NCI-H510A treated with DMSO at 0.1 percent for 48 hours (cell line): ENCODE measurements around the gene CRTC3.
"Not testable (repeated sequence)": the region's sequence is repeated elsewhere in the genome, so short reads cannot be mapped to it uniquely, and the experiment has no call there.

Experiments
- DNase-seq: peaks from one replicate; lab custom pipeline; 2025; lab: John Stamatoyannopoulos, UW

CRTC3 gene

GRCh38 chr15:90650117-90650955, 120.6 kb downstream of the CRTC3 start:
- no peak for DNase-seq

GRCh38 chr15:90650956-90651689, 121.4 kb downstream of the CRTC3 start:
- no peak for DNase-seq

GRCh38 chr15:90654233-90655136, 124.8 kb downstream of the CRTC3 start:
- no peak for DNase-seq

- DNase-seq, result not testable (repeated sequence)
These were observed 127.9 kb downstream of the CRTC3 start for GRCh38 chr15:90657520-90658172.

GRCh38 chr15:90659481-90659880, 129.8 kb downstream of the CRTC3 start:
- DNase-seq, result no peak

GRCh38 chr15:90660195-90660998, 130.7 kb downstream of the CRTC3 start:
- no peak for DNase-seq

- DNase-seq, result not testable (repeated sequence)
These were observed 131.2 kb downstream of the CRTC3 start for GRCh38 chr15:90660999-90661330.

GRCh38 chr15:90664081-90664461, 134.3 kb downstream of the CRTC3 start:
- DNase-seq, result not testable (repeated sequence)

- peak; percentile 40 for DNase-seq
These were observed 135.0 kb downstream of the CRTC3 start for GRCh38 chr15:90664650-90665287.

GRCh38 chr15:90665288-90666134, 135.8 kb downstream of the CRTC3 start:
- DNase-seq, result peak; percentile 44

- DNase-seq, result no peak
These were observed 136.6 kb downstream of the CRTC3 start for GRCh38 chr15:90666135-90666909.

GRCh38 chr15:90667073-90667754, 137.5 kb downstream of the CRTC3 start:
- no peak for DNase-seq

GRCh38 chr15:90667755-90668345, 138.1 kb downstream of the CRTC3 start:
- not testable (repeated sequence) for DNase-seq

- DNase-seq, result not testable (repeated sequence)
These were observed 140.9 kb downstream of the CRTC3 start for GRCh38 chr15:90670631-90671030.

GRCh38 chr15:90671216-90671615, 141.5 kb downstream of the CRTC3 start:
- no peak for DNase-seq

- DNase-seq, result not testable (repeated sequence)
These were observed 143.6 kb downstream of the CRTC3 start for GRCh38 chr15:90673357-90673756.

- DNase-seq, result no peak
These were observed 144.8 kb downstream of the CRTC3 start for GRCh38 chr15:90674476-90674875.

- no peak for DNase-seq
These were observed 145.7 kb downstream of the CRTC3 start for GRCh38 chr15:90675464-90675863.
